ENCODE results near the gene BAD. TPM values are rescaled to one million over a fixed set of nuclear protein-coding genes. Genes with fewer than 3 reads are reported as not detected.

Gene BAD
- total RNA-seq, 1 donor from 2014 or later = 56.3 TPM

DNA sequence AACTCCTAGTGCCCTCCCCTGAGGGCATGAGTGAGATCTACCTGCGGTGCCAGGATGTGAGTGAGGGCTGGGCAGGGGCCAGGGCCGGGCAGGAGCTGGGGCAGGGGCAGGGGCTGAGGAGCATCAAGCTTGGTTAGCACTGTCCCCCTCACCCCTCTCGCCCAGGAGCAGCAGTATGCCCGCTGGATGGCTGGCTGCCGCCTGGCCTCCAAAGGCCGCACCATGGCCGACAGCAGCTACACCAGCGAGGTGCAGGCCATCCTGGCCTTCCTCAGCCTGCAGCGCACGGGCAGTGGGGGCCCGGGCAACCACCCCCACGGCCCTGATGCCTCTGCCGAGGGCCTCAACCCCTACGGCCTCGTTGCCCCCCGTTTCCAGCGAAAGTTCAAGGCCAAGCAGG lies 64.2 kb downstream of the BAD start:
- H3K4me1 ChIP-seq = peaks cover 15% of the 10 kb centered on the region
- no peak overlapping the region for H3K4me3 ChIP-seq
- no peaks in the 10 kb centered on the region for H3K27me3 ChIP-seq (ENCODE audit: low read depth)
- intact Hi-C loops (cut with micrococcal nuclease) = no loop called here
- DNase-seq = no peak
- TF ChIP-seq, protein P1, sequence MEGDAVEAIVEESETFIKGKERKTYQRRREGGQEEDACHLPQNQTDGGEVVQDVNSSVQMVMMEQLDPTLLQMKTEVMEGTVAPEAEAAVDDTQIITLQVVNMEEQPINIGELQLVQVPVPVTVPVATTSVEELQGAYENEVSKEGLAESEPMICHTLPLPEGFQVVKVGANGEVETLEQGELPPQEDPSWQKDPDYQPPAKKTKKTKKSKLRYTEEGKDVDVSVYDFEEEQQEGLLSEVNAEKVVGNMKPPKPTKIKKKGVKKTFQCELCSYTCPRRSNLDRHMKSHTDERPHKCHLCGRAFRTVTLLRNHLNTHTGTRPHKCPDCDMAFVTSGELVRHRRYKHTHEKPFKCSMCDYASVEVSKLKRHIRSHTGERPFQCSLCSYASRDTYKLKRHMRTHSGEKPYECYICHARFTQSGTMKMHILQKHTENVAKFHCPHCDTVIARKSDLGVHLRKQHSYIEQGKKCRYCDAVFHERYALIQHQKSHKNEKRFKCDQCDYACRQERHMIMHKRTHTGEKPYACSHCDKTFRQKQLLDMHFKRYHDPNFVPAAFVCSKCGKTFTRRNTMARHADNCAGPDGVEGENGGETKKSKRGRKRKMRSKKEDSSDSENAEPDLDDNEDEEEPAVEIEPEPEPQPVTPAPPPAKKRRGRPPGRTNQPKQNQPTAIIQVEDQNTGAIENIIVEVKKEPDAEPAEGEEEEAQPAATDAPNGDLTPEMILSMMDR (IDR thresholded peaks at IDR 0.05; ENCODE audit: borderline replicate concordance) = no peak
- no peaks in the 10 kb centered on the region for H3K9me3 ChIP-seq (replicated peaks)
- H3K27ac ChIP-seq (replicated peaks) = no peak overlapping the region
- peaks cover 6% of the 10 kb centered on the region for H3K36me3 ChIP-seq

Other genes starting within 250 kb of the BAD start
- gene FLRT1, start 248.7 kb downstream of the BAD start, total RNA-seq = 0.44 TPM
- gene MACROD1, start 118.6 kb downstream of the BAD start, total RNA-seq = 127 TPM
- gene STIP1, start 98.5 kb downstream of the BAD start, total RNA-seq = 97.4 TPM
- gene FERMT3, start 77.9 kb downstream of the BAD start, total RNA-seq = 5.4 TPM
- 82.3 TPM for gene TRPT1, start 58.5 kb downstream of the BAD start, total RNA-seq
- 65.2 TPM for gene NUDT22, start 58.4 kb downstream of the BAD start, total RNA-seq
- gene DNAJC4, start 54.1 kb downstream of the BAD start, total RNA-seq = 59.9 TPM
- gene VEGFB, start 50.1 kb downstream of the BAD start, total RNA-seq = 272 TPM
- 45.5 TPM for gene FKBP2, start 43.6 kb downstream of the BAD start, total RNA-seq
- 102 TPM for gene PPP1R14B, start 37.7 kb downstream of the BAD start, total RNA-seq
- 10.0 TPM for gene PLCB3, start 33.1 kb downstream of the BAD start, total RNA-seq
- gene GPR137, start 1.2 kb upstream of the BAD start, total RNA-seq = 28.4 TPM
- gene KCNK4, start 6.6 kb upstream of the BAD start, total RNA-seq = not detected
- gene CATSPERZ, start 15.7 kb upstream of the BAD start, total RNA-seq = not detected
- gene ESRRA, start 20.9 kb upstream of the BAD start, total RNA-seq = 213 TPM
- gene TRMT112, start 32.9 kb upstream of the BAD start, total RNA-seq = 97.5 TPM
- gene PRDX5, start 33.5 kb upstream of the BAD start, total RNA-seq = 321 TPM
- 7.5 TPM for gene CCDC88B, start 55.5 kb upstream of the BAD start, total RNA-seq
- 16.8 TPM for gene RPS6KA4, start 74.5 kb upstream of the BAD start, total RNA-seq

Data from left ventricle myocardium inferior (tissue), 1 donor.